Keratinocyte (primary cell): ENCODE results near the gene SIM2. TPM values are rescaled to one million over a fixed set of nuclear protein-coding genes. Genes with fewer than 3 reads are reported as not detected.

Source experiments
- DNase-seq: peaks from one replicate; pipeline ENCODE4 v3.0.0-alpha.2; 2011; ENCODE audit warnings: low read depth, missing footprints, low spot score
- FAIRE-seq: peaks from 2 replicates; lab custom pipeline; 2011; peaks lifted over from hg19 to GRCh38; lab: Jason Lieb, UNC
- H2AFZ ChIP-seq: 2 replicates; pipeline ENCODE4 v1.6.0; 2012; ENCODE audit warnings: low read length, control low read depth, inconsistent platforms; ENCODE audit not compliant: control insufficient read depth
- H3K27ac ChIP-seq: 2 replicates; pipeline ENCODE4 v1.5.1; 2011; ENCODE audit warnings: low read length; ENCODE audit not compliant: control insufficient read depth, insufficient read depth
- H3K27me3 ChIP-seq: 3 replicates; pipeline ENCODE4 v1.6.0; 2011; ENCODE audit warnings: low read length; ENCODE audit not compliant: control insufficient read depth, insufficient read depth; ENCODE audit errors: extremely low read depth
- H3K36me3 ChIP-seq, 2 experiments: 2 replicates in 1 of 2; 3 replicates in 1 of 2; pipeline ENCODE4 v1.5.1; 2011; ENCODE audit warnings: low read length in 2 of 2, mild to moderate bottlenecking in 1 of 2; ENCODE audit not compliant: control insufficient read depth in 2 of 2, insufficient read depth in 2 of 2; ENCODE audit errors: extremely low read depth in 1 of 2
- H3K4me1 ChIP-seq: 3 replicates; pipeline ENCODE4 v1.5.1; 2011; ENCODE audit warnings: low read length; ENCODE audit not compliant: control insufficient read depth, insufficient read depth; ENCODE audit errors: extremely low read depth
- H3K4me2 ChIP-seq: 3 replicates; pipeline ENCODE4 v1.6.0; 2011; ENCODE audit warnings: low read depth, low read length; ENCODE audit not compliant: control insufficient read depth, insufficient read depth; ENCODE audit errors: extremely low read depth
- H3K4me3 ChIP-seq, 3 experiments: fragments of 200-600 bp in 1 of 3; sonication (generic) in 1 of 3; 2 replicates in 2 of 3; 3 replicates in 1 of 3; pipeline ENCODE4 v1.5.1; 2011 to 2016; ENCODE audit warnings: low read length in 3 of 3, mild to moderate bottlenecking in 3 of 3, control low read depth in 2 of 3, inconsistent platforms in 1 of 3, low read depth in 1 of 3, mixed read lengths in 1 of 3, mixed run types in 1 of 3, moderate library complexity in 1 of 3; ENCODE audit not compliant: control insufficient read depth in 2 of 3, insufficient read depth in 2 of 3; ENCODE audit errors: extremely low read depth in 1 of 3
- H3K79me2 ChIP-seq: 2 replicates; pipeline ENCODE4 v1.6.0; 2012; ENCODE audit warnings: low read length; ENCODE audit not compliant: control insufficient read depth, insufficient read depth
- H3K9ac ChIP-seq: 3 replicates; pipeline ENCODE4 v1.6.0; 2011; ENCODE audit warnings: low read length; ENCODE audit not compliant: control insufficient read depth, insufficient read depth; ENCODE audit errors: extremely low read depth
- H3K9me1 ChIP-seq: 3 replicates; pipeline ENCODE4 v1.6.0; 2011; ENCODE audit warnings: low read length; ENCODE audit not compliant: control insufficient read depth, insufficient read depth; ENCODE audit errors: extremely low read depth
- H3K9me3 ChIP-seq: 2 replicates; pipeline ENCODE4 v1.5.1; 2012; ENCODE audit warnings: low read depth, low read length; ENCODE audit not compliant: control insufficient read depth
- H4K20me1 ChIP-seq: 3 replicates; pipeline ENCODE4 v1.6.0; 2011; ENCODE audit warnings: low read length; ENCODE audit not compliant: control insufficient read depth, insufficient read depth; ENCODE audit errors: extremely low read depth
- EZH2 ChIP-seq: IDR thresholded peaks from one replicate; pipeline ENCODE4 v1.6.1; 2012; ENCODE audit warnings: inconsistent platforms, mild to moderate bottlenecking, low read length, moderate library complexity
- dilution Hi-C: fragments of 300-500 bp; cut with MboI; formaldehyde crosslinking; loops from one replicate; pipeline ENCODE4 v1.7.0; 2020; ENCODE audit warnings: low sequenced_read_pairs; ENCODE audit not compliant: extremely low pct_ligation_motif_present
- polyA plus RNA-seq, 5 experiments: library from polyadenylated mRNA; depleted of rRNA in 3 of 5; stranded (reverse) in 3 of 5; stranded (forward) in 1 of 5; unstranded in 1 of 5; fragments of >200 nt; gene quantifications; 1 replicate in 1 of 5; 2 replicates in 3 of 5; 3 replicates in 1 of 5; pipeline versions ENCODE4 v1.2.1 to v1.2.3, GENCODE V29; 2011 to 2012; ENCODE audit warnings: missing spikeins in 2 of 5, low read depth in 1 of 5, low replicate concordance in 1 of 5
- TF ChIP-seq, protein P1 (sequence below), 3 experiments: IDR thresholded peaks in 1 of 3; conservative IDR thresholded peaks in 1 of 3; optimal IDR thresholded peaks in 1 of 3; 2 replicates in 2 of 3; 3 replicates in 1 of 3; pipeline versions ENCODE3 to v1.5.1; 2011; ENCODE audit warnings: low read length in 3 of 3, mild to moderate bottlenecking in 3 of 3, moderate library complexity in 2 of 3, control low read depth in 1 of 3, inconsistent platforms in 1 of 3; ENCODE audit not compliant: insufficient read depth in 2 of 3; ENCODE audit errors: extremely low read depth in 1 of 3

Gene SIM2
- polyA plus RNA-seq, 1 donor (not counting 4 experiments of a cell fraction or from before 2014, with no cell fraction given) = 0.05 TPM

GRCh38 chr21:36657999-36658398, 40.9 kb upstream of the SIM2 start:
- H3K4me1 ChIP-seq = peaks cover under 1% of the 10 kb centered on the region
- FAIRE-seq (no peak), DNase-seq (no peak)
- H3K9me3 ChIP-seq = no peaks in the 10 kb centered on the region
- no peaks in the 10 kb centered on the region for H3K36me3 ChIP-seq
- peaks cover 2% of the 10 kb centered on the region for H3K27me3 ChIP-seq
- H4K20me1 ChIP-seq = no peaks in the 10 kb centered on the region
- H2AFZ ChIP-seq = no peak overlapping the region
- H3K4me2 ChIP-seq = no peak overlapping the region
- H3K9ac ChIP-seq = no peak overlapping the region
- no peaks in the 10 kb centered on the region for H3K9me1 ChIP-seq
- H3K79me2 ChIP-seq = no peaks in the 10 kb centered on the region
- dilution Hi-C loops = no loop called here
- no peak overlapping the region for H3K27ac ChIP-seq
- TF ChIP-seq EZH2 = no peak
- TF ChIP-seq, protein P1, sequence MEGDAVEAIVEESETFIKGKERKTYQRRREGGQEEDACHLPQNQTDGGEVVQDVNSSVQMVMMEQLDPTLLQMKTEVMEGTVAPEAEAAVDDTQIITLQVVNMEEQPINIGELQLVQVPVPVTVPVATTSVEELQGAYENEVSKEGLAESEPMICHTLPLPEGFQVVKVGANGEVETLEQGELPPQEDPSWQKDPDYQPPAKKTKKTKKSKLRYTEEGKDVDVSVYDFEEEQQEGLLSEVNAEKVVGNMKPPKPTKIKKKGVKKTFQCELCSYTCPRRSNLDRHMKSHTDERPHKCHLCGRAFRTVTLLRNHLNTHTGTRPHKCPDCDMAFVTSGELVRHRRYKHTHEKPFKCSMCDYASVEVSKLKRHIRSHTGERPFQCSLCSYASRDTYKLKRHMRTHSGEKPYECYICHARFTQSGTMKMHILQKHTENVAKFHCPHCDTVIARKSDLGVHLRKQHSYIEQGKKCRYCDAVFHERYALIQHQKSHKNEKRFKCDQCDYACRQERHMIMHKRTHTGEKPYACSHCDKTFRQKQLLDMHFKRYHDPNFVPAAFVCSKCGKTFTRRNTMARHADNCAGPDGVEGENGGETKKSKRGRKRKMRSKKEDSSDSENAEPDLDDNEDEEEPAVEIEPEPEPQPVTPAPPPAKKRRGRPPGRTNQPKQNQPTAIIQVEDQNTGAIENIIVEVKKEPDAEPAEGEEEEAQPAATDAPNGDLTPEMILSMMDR (optimal IDR thresholded peaks at IDR 0.05 in 1 of 3, IDR thresholded peaks at IDR 0.05 in 1 of 3, conservative IDR thresholded peaks at IDR 0.05 in 1 of 3; ENCODE audit: extremely low read depth in 1 of 3, insufficient read depth in 2 of 3, low read length in 3 of 3) = no peak
- no peak overlapping the region for H3K4me3 ChIP-seq

- no peak overlapping the region for H3K27ac ChIP-seq
- no peaks in the 10 kb centered on the region for H3K36me3 ChIP-seq
- no peak overlapping the region for H2AFZ ChIP-seq
- peaks cover 11% of the 10 kb centered on the region for H3K27me3 ChIP-seq
- no peak overlapping the region for H3K4me3 ChIP-seq
- TF ChIP-seq EZH2 = no peak
- TF ChIP-seq, protein P1 (optimal IDR thresholded peaks at IDR 0.05 in 1 of 3, IDR thresholded peaks at IDR 0.05 in 1 of 3, conservative IDR thresholded peaks at IDR 0.05 in 1 of 3; ENCODE audit: extremely low read depth in 1 of 3, insufficient read depth in 2 of 3, low read length in 3 of 3) = no peak
- no peaks in the 10 kb centered on the region for H3K9me1 ChIP-seq
- no peak overlapping the region for H3K9ac ChIP-seq
- H3K9me3 ChIP-seq = no peaks in the 10 kb centered on the region
- H3K4me1 ChIP-seq = peaks cover 6% of the 10 kb centered on the region
- H3K4me2 ChIP-seq = no peak overlapping the region
- H4K20me1 ChIP-seq = no peaks in the 10 kb centered on the region
- H3K79me2 ChIP-seq = no peaks in the 10 kb centered on the region
- dilution Hi-C loops = no loop called here
- FAIRE-seq = no peak
- no peak for DNase-seq
Measured at GRCh38 chr21:36658926-36659325, 40.0 kb upstream of the SIM2 start.
